HG02973 (cell line): Measurements from ENCODE around the gene CNN2.

Experiments
- ATAC-seq: cut with Tn5 transposase; IDR thresholded peaks from one replicate; pipeline ENCODE4 v1.9.1; 2021; ENCODE audit warnings: moderate library complexity; ENCODE audit not compliant: unreplicated experiment

CNN2 gene

GRCh38 chr19:1080360-1081161, 54.2 kb downstream of the CNN2 start:
- ATAC-seq: no peak

DNA sequence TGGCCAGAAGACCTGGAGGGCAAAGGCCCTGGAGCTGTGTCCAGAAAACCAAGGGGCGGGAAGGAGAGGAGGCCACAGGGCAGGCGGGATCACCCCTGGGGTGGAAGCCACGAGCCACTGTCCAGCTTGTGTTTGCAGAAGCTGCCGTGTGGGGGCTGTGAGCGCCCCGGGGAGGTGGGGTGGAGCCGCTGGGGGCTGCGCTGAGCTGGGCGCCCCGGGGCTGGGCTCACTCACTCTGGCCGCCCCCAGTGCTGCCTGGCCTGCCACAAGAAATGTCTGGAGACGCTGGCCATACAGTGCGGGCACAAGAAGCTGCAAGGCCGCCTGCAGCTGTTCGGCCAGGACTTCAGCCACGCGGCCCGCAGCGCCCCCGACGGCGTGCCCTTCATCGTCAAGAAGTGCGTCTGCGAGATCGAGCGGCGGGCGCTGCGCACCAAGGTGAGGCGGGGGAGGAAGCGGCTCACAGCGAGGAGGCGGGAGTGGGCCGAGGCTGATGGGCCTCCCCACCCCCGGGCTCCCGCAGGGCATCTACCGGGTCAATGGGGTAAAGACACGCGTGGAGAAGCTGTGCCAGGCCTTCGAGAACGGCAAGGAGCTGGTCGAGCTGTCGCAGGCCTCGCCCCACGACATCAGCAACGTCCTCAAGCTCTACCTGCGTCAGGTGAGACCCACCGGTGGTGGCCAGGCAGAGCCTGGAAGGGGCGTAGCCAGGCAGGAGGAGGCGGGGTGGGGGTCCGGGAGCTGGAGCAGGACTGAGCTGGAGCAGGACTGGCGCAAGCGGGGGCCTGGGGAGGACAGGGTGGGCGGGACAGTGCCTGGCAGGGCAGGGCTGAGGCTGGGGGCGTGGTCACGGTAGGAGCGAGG, 55.1 kb downstream of the CNN2 start:
- ATAC-seq: no peak

DNA sequence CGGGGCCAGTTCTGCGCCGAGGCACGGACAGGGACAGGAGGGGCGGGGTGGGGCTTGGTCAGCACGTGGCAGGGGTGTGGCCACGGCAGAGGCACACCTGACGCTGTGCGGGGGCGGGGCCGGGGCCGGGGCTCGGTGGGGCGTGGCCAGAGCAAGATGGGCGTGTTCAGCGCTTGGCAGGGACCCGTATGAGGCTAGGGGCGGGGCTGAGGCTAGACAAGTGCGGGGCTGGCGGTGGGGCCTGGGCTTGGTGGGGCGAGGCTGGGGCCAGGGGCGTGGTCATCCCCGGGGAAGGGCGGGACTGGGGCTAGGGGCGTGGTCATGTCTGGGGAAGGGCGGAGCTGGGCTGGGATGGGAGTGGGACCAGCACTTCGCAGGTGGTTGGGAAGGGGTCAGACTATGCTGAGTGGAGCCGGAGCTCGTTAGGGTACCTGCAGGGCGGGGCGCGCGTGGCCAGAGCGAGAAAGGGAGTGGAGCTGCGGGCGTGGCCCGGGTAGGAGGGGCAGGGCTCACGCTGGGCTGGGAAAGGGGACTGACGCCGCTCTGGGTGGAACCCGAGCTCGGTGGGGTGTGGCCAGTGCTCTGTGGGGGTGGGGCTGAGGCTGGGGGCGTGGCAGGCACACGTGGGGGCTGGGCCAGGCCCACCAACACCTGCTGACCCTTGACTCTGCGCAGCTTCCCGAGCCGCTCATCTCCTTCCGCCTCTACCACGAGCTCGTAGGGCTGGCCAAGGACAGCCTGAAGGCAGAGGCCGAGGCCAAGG, 55.9 kb downstream of the CNN2 start:
- no peak for ATAC-seq

- ATAC-seq: no peak
These were observed 56.8 kb downstream of the CNN2 start for GRCh38 chr19:1082928-1083816.

GRCh38 chr19:1084024-1084868, 57.8 kb downstream of the CNN2 start:
- ATAC-seq: no peak

GRCh38 chr19:1085053-1085658, 58.7 kb downstream of the CNN2 start:
- no peak for ATAC-seq

- no peak for ATAC-seq
These were observed 59.5 kb downstream of the CNN2 start for GRCh38 chr19:1085676-1086442.

GRCh38 chr19:1086613-1087012, 60.2 kb downstream of the CNN2 start:
- ATAC-seq: no peak

- no peak for ATAC-seq
These were observed 61.5 kb downstream of the CNN2 start for GRCh38 chr19:1087813-1088415.

GRCh38 chr19:1088416-1089010, 62.1 kb downstream of the CNN2 start:
- ATAC-seq: no peak
